HG03159 (cell line): ENCODE data around the gene TSPEAR.

Experiments used
- ATAC-seq: cut with Tn5 transposase; IDR thresholded peaks from one replicate; pipeline ENCODE4 v1.9.1; 2021; ENCODE audit warnings: mild to moderate bottlenecking, moderate library complexity; ENCODE audit not compliant: unreplicated experiment

TSPEAR gene

GRCh38 chr21:44533121-44533890 is 178.1 kb downstream of the TSPEAR start:
- no peak for ATAC-seq

DNA sequence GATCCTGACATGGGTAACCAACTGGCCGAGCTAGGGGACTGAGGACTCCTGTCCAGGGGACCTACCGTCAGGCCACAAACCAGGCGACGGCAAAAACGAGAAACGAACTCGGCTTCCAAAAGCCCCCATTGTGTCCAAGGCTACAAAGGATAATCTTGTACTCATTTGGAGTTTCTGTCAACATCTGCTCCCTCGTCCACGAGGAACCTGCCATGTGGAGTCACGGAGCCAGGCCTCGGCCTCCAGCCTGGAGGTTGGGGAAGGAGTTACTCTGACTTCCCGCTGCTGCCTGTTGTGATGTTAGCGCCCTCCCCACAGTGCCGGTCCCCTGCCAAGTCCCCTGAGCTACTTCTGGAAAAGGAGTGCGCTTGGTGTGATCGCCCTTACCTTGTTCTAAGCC is 178.7 kb downstream of the TSPEAR start:
- no peak for ATAC-seq

DNA sequence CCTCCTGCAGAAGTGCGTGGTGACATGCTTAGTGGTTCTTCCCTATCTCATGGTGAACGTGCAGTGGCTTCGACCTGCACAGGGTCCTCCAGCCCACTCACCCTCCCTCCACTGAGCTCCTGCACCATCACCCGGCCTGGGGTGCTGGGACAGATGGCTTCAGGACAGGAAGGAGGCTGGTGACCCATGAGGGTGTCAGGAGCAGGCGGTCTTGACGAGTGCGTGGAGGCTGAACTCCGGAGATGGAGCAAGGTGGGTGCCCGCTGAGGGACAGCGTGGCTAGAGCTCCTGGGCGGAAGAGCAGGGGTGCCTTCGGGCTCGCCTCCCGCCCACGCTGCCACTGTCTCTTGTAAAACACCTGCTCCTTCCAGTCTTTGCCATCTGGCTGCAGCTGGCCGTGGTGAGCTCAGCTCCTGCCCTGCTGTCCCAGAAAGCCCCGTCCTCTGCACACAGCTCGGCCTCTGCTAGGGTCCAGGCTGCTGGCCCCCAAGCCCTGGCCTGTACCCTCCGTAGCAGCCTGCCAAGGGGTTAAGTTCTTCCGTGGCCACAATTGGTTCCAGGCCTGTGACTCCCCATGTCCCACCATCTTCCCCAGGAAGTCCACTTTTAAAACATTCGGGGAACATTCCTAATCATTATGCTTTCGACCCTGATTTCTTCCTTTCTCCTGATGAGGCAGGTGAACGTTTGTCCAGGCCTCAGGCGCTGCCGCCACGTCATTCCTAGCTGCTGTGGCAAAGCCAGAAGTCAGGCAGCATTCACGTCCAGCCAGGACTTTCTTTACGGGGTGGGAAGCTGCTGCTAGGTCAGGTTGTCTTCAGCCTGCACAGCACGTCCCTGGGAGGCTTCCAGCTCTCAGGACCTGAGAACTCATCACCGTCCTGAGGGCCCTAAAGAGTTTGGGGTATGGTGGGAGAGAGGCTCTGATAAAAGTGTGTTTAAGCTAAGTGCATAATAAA is 179.5 kb downstream of the TSPEAR start:
- ATAC-seq = no peak

DNA sequence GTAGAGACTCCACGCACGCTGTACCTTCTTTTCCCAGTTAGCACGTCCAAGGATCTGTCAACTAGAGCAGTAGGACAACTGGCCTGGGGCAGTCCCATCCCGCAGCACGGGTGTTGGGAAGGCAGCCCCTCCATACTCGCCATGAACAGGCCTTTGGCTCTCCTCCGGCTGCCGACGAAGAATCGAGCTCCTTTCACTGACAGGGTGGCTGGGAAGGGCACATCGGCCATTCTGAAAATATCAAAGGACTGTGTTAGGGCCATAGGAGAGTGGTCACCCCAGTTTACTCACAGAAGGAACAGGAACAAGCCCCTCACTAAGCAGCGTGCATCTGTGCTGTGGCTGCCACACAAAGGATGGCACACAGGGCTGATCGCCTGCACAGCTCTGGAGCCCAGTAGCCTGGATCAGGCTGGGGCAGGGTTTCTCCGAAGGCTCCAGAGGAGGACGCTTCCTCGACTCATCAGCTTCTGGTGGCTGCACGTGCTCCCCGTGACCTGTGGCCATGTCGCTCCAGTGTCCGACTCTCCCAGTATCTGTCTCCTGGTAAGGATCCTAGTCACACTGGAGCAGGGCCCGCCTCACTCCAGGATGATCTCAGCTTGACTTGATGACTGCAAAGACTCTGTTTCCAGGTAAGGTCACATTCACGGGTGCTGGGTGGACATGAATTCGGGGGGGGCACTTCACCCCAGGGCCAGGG is 180.3 kb downstream of the TSPEAR start:
- ATAC-seq = no peak

DNA sequence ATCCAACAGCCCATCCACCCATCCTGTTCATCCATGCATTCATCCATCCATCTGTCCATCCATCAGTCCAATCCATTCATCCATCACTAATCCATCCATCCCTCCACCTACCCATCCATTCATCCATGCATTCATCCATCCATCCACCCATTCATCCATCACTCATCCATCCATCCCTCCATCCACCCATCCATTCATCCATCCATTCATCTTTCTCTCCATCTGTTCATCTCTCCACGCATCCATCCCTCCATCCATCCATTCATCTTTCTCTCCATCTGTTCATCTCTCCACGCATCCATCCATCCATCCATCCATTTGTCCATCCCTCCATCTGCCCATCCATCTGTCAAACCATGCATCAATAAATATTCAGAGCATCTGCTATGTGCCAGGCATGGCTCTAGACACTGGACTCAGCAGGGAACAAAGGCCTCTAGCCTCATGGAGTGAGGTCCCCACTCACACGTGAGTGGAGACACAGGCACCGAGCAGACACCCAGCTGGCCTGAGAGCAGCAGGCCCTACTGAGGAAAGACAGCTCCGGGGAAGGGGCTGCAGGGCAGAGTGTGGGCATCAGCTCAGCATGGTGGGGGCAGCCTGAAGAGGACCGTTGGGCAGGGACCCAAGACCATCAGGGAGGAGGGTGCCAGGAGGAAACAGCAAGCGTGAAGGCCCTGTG is 181.0 kb downstream of the TSPEAR start:
- no peak for ATAC-seq

DNA sequence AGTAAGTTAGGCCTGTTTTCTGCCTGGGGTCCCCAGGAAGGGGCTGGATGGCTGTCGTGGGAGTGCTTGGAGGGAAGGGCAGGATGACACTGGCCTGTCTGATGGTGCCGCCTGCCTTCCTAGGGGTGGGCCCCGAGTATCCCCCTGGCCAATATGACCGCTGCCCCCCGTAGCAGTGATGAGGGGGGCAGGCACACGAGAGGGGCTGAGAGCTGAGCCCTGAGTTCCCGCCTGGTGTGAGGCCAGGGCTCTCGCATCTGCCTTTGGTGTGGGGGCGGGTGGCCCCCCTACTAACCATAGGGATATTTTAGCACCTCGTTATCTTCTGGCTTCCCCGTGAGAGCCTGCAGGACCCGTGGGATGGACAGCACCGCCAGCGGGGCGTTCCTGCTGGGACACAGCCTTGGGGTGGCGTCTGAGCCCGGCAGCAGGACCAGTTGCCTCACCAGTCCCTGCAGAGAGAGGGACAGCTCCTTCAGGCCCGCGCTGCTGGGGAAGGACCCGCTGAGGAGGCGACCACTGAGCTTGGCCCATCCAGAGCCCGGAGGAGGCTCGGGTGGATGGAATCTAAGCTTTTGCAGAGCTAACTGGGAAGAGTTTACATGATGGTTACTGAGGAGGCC is 181.8 kb downstream of the TSPEAR start:
- ATAC-seq = no peak

DNA sequence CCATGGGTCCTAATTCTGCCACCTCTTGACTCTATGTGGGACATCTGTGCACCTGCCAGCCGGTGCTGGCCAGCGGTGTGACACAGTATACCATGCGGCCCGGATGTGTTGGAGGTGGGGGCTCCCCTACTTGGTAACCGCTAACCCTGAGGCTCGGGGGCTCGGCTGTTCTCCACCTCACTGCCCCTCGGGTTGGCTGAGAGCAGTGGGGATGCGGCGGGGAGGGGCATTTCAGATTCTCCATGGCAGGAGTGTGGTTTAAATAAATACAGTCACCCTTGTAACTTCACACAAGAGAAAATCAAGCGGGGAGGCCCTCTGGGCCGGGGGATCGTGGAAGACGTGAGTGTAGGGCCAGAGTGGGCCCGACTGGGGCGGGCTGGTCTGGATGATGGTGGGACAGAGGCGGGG is 182.4 kb downstream of the TSPEAR start:
- no peak for ATAC-seq

DNA sequence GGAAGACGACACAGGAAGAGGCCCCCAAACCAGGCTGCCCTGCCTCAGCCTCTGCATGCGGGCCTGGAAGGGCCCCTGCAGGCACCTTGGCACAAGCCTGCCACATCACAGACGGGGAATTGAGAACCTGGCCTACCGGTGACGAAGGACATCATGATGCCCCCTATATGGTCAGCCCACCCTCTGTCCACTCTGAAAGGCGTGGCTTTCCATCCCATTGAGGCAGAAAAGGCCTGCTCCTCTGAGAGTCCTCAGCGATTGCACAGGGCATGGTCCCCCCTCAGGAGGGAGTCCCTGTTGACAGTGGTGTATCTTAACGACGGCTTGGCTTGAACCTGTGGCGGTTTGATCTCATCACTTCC is 182.8 kb downstream of the TSPEAR start:
- no peak for ATAC-seq

GRCh38 chr21:44527983-44528633 is 183.3 kb downstream of the TSPEAR start:
- no peak for ATAC-seq

- no peak for ATAC-seq
Observed at GRCh38 chr21:44527156-44527982, 184.0 kb downstream of the TSPEAR start.

- no peak for ATAC-seq
Observed at GRCh38 chr21:44526096-44526997, 185.0 kb downstream of the TSPEAR start.

GRCh38 chr21:44525391-44526095 is 185.8 kb downstream of the TSPEAR start:
- ATAC-seq = no peak

DNA sequence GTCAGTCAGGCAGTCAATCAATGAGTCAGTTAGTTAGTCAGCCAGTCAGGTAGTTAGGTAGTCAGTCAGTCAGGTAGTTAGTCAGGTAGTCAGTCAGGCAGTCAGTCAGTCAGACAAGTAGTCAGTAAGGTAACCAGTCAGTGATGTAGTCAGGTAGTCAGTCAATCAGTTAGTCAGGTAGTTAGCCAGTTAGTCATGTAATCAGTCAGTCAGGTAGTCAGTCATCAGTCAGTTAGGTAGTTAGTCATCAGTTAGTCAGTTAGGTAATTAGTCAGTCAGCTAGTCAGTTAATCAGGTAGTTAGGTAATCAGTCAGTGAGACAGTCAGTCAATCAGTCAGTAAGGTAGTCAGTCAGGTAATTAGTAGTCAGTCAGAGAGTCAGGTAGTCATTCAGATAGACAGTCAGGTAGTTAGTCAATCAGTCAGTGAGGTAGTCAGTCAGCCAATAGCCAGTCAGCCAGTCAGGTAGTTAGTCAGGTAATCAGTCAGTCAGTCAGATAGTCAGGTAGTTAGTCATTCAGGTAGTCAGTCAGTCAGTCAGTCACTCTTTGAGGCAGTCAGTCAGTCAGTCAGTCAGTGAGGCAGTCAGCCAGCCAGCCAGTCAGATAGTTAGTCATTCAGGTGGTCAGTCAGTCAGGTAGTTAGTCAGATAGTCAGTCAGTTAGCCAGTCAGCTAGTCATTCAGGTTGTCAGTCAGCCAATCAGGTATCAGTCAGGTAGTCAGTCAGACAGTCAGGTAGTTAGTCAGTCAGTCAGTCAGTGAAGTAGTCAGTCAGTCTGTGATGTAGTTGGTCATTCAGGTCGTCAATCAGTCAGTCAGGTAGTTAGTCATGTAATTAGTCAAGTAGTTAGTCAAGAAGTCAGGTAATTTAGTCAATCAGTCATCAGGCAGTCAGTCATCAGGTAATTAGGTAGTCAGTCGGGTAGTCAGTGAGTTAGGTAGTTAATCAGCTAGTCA is 186.7 kb downstream of the TSPEAR start:
- ATAC-seq = no peak

DNA sequence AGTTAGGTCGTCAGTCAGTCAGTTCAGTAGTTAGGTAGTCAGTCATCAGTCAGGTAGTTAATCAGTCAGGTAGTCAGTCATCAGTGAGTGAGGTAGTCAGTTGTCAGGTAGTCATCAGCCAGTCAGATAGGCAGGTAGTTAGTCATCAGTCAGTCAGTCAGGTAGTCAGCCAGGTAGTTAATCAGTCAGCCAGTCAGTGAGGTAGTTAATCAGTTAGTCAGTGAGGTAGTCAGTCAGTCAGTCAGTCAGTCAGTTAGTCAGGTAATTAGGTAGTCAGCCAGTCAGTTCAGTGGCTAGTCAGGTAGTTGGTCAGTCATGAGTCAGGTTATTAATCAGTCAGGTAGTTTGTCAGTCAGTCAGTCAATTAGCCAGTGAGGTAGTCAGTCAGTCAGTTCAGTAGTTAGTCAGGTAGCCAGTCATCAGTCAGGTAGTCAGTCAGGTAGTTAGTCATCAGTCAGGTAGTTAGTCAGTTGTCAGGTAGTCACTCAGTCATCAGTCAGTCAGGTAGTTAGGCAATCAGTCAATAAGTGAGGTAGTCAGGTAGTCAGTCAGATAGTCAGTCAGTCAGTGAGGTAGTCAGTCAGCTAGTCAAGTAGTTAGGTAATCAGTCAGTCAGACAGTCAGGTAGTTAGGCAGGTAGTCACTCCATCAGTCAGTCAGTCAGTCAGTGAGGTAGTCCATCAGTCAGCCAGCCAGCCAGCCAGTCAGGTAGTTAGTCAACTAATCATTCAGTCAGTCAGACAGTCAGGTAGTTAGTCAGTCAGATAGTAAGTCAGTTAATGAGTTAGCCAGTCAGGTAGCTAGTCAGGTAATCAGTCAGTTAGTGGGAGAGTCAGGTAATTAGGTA is 187.6 kb downstream of the TSPEAR start:
- ATAC-seq = no peak

- ATAC-seq = no peak
Observed at GRCh38 chr21:44522753-44523204, 188.6 kb downstream of the TSPEAR start.
